ENCODE results near the gene HTRA2. TPM values are rescaled to one million over a fixed set of nuclear protein-coding genes. Genes with fewer than 3 reads are reported as not detected.

HTRA2 gene
- total RNA-seq, 1 donor from 2014 or later: 64.1 TPM

DNA sequence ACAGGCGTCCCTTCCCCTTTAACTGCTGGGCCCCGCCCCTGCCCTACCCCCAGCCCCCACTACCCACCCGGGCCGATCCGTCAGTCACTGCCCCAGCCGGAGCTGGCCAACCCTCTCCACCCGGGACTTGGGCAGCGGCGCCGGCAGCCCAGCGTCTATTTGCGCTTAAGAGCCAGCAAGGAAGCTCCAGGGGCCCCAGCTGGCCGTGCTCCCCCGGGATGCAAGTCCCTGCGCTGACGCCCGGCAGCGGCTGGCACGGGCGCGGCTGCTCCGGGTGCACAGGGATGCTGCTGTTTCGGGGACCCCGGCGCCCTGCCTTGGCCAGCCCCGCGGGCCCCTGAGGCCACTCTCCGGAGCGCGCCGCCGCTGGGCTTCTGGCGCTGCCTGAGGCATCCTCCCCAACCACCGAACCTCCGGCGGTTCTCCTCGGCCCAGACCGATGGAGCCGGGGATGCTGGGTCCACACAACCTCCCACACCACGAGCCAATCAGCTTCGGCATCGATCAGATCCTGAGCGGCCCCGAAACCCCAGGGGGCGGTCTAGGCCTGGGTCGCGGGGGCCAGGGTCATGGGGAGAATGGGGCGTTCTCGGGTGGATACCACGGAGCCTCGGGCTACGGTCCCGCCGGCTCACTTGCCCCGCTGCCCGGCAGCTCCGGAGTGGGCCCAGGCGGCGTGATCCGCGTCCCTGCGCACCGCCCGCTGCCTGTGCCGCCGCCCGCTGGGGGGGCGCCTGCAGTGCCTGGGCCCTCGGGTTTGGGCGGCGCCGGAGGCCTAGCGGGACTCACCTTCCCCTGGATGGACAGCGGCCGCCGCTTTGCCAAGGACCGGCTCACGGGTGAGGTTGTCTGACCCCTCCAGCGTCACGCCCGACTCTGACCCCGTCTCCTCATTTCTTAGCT lies 15.1 kb upstream of the HTRA2 start, which contains the start of gene TLX2:
TSS of gene TLX2 (plus strand) at position 83 of the 903 bp plus-strand sequence. CDS start at position 440, 357 bp downstream.
- Mint-ChIP-seq H3K27ac (no peak within 1 kb of the TSS), H3K4me3 (ENCODE audit: low read depth) (peak within 1 kb of the TSS; percentile 77), H3K36me3 (ENCODE audit: low read depth) (peaks cover 14% of the 10 kb centered on the region), H3K27me3 (ENCODE audit: low read depth) (peaks cover 59% of the 10 kb centered on the region), H3K4me1 (ENCODE audit: low read depth) (peaks cover 23% of the 10 kb centered on the region), H3K9me3 (no peaks in the 10 kb centered on the region)
- DNase-seq (ENCODE audit: low spot score): no peak
- intact Hi-C loops (cut with micrococcal nuclease): loop anchor here (1.0 to 2.0 kb wide), 2 partner anchors 14 to 15 kb away; partner anchors contain the start of genes AUP1, HTRA2 and LBX2

DNA sequence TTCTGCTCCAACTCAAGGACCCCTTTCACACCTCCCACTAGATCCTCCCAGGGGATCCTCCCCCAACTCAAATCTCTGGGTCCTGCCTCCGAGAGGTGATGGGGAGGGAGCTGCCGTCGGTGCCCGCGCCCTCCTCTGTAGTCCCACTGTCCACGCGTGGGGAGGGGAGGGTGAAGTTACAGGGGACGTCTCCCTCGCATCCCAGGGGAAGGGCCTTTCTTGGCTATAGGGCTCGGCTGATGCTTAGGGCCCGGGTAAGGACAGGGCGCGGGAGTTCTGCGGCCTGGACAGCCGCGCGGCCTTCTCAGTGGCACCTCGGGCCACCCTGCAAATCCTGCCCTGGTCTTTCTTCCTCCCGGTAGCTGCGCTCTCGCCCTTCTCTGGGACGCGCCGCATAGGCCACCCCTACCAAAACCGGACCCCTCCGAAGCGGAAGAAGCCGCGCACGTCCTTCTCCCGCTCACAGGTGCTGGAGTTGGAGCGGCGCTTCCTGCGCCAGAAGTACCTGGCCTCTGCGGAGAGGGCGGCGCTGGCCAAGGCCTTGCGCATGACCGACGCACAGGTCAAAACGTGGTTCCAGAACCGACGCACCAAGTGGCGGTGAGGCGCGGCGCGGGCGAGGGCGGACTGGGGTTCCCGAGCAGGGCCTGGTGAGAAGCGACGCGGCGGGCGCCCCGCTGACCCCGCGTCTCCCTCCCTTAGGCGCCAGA lies 14.3 kb upstream of the HTRA2 start:
- DNase-seq (ENCODE audit: low spot score): no peak

DNA sequence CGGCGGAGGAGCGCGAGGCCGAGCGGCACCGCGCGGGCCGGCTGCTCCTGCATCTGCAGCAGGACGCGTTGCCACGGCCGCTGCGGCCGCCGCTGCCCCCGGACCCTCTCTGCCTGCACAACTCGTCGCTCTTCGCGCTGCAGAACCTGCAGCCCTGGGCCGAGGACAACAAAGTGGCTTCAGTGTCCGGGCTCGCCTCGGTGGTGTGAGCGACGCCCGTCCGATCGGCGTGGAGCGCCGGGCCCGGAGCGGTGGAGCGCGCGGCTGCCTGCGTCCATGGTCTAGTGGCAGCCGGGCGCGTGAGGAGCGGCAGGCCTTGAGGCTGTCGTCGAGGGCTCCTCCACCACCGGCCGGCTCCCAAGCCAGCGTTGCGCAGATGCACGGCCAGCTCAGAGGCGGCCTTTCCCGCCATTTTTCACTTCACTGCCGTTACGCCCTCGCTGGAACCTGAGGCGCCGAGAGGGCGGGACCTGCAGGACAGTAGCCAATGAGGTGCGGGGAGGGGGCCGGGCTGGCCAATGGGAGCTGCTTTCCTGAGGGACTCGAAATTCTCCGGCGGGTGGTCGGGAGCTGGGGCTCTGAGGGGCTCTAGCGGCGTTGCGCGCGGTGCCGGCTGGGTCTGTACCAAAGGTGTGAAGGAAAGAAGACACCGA lies 13.6 kb upstream of the HTRA2 start:
- DNase-seq (ENCODE audit: low spot score): peak; percentile 65
- intact Hi-C loops (cut with micrococcal nuclease): loop anchor here (2.0 kb wide), 1 partner anchor 13 kb away; the partner anchor contains the start of genes AUP1 and HTRA2
- H3K4me3 Mint-ChIP-seq (ENCODE audit: low read depth): peak overlapping the region; percentile 68
- H3K36me3 Mint-ChIP-seq (ENCODE audit: low read depth): peaks cover 14% of the 10 kb centered on the region
- H3K9me3 Mint-ChIP-seq: no peaks in the 10 kb centered on the region
- no peak overlapping the region for H3K27ac Mint-ChIP-seq
- peaks cover 15% of the 10 kb centered on the region for H3K4me1 Mint-ChIP-seq (ENCODE audit: low read depth)
- peaks cover 60% of the 10 kb centered on the region for H3K27me3 Mint-ChIP-seq (ENCODE audit: low read depth)

More for the DNA sequence above, 14.3 kb upstream of the HTRA2 start:
- peaks cover 14% of the 10 kb centered on the region for H3K36me3 Mint-ChIP-seq (ENCODE audit: low read depth)
- H3K4me1 Mint-ChIP-seq (ENCODE audit: low read depth): peaks cover 20% of the 10 kb centered on the region
- H3K27me3 Mint-ChIP-seq (ENCODE audit: low read depth): peaks cover 62% of the 10 kb centered on the region
- intact Hi-C loops (cut with micrococcal nuclease): loop anchor here (2.0 kb wide), 1 partner anchor 13 kb away; the partner anchor contains the start of genes AUP1 and HTRA2
- H3K4me3 Mint-ChIP-seq (ENCODE audit: low read depth): peak overlapping the region; percentile 77
- H3K9me3 Mint-ChIP-seq: no peaks in the 10 kb centered on the region
- no peak overlapping the region for H3K27ac Mint-ChIP-seq

DNA sequence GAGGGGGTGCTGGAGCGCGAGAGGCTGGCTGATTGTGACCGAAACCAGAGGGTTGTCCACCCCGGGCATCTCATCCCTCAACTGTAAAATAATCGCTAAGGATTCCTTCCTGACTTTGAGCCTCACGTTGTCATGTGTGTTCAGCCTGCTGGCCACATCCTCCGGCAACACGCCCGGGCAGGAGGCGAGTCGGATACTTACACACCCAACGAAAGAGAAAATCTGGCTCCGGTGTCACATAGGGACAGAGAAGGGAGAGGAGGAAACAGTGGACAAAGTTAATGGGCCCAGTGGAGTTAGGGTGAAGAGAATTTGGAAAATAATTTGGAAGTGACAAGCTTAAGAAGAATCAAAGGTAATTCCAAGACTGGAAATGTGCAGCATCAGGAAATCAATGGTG lies 13.1 kb upstream of the HTRA2 start:
- intact Hi-C loops (cut with micrococcal nuclease): no loop called here
- H3K9me3 Mint-ChIP-seq: no peaks in the 10 kb centered on the region
- H3K27ac Mint-ChIP-seq: no peak overlapping the region

DNA sequence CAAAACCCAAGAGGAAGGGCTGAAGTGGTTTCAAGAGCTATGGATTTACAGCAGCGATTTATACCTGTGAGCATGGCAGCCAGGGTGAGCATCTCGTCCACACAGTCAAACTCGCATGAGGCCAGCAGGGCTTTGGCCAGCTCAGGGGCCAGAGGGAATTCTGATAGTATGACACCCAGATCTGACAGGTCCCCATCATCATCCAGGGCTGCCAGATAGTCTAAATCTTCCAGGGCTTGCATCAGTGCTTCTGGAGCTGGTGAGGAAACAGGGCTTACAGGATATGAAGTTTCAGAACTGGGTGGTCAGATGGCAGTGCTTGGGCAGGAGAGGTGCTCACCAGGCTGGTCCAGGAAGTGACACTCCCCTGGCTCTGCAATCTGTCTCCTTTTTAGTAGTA lies 7.2 kb upstream of the HTRA2 start:
- Mint-ChIP-seq H3K36me3 (ENCODE audit: low read depth) (peaks cover 23% of the 10 kb centered on the region), H3K4me1 (ENCODE audit: low read depth) (peaks cover 14% of the 10 kb centered on the region), H3K27ac (no peak overlapping the region), H3K4me3 (ENCODE audit: low read depth) (no peak overlapping the region), H3K27me3 (ENCODE audit: low read depth) (peaks cover 25% of the 10 kb centered on the region), H3K9me3 (no peaks in the 10 kb centered on the region)
- no peak for DNase-seq (ENCODE audit: low spot score)
- intact Hi-C loops (cut with micrococcal nuclease): no loop called here

More for the DNA sequence above, 13.1 kb upstream of the HTRA2 start:
- peaks cover 14% of the 10 kb centered on the region for H3K36me3 Mint-ChIP-seq (ENCODE audit: low read depth)
- H3K4me1 Mint-ChIP-seq (ENCODE audit: low read depth): peaks cover 13% of the 10 kb centered on the region
- peak overlapping the region; percentile 68 for H3K4me3 Mint-ChIP-seq (ENCODE audit: low read depth)
- H3K27me3 Mint-ChIP-seq (ENCODE audit: low read depth): peaks cover 54% of the 10 kb centered on the region
- no peak for DNase-seq (ENCODE audit: low spot score)

DNA sequence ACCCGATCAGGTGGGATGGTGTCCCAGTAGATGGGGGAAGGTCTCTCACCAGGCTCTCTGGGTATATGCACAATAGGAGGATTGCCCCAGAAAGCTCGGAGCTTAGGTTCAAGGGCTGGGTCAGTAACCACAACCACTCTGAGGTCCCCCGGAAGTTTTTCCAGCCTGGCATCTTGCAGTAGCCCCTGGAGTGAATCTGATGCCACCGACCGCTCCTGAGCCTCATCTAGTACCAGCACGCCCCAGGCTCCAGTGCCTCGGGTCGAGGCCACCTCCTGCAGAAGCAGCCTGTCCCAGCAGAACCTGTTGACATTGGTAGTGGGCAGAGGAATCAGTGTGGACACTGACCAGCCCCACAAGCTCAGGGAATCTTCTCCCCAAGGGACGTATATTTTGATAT lies 5.7 kb upstream of the HTRA2 start:
- Mint-ChIP-seq H3K27me3 (ENCODE audit: low read depth) (peaks cover 17% of the 10 kb centered on the region), H3K4me3 (ENCODE audit: low read depth) (no peak overlapping the region), H3K36me3 (ENCODE audit: low read depth) (peaks cover 38% of the 10 kb centered on the region), H3K9me3 (no peaks in the 10 kb centered on the region), H3K27ac (no peak overlapping the region), H3K4me1 (ENCODE audit: low read depth) (peaks cover 20% of the 10 kb centered on the region)
- intact Hi-C loops (cut with micrococcal nuclease): no loop called here
- no peak for DNase-seq (ENCODE audit: low spot score)

DNA sequence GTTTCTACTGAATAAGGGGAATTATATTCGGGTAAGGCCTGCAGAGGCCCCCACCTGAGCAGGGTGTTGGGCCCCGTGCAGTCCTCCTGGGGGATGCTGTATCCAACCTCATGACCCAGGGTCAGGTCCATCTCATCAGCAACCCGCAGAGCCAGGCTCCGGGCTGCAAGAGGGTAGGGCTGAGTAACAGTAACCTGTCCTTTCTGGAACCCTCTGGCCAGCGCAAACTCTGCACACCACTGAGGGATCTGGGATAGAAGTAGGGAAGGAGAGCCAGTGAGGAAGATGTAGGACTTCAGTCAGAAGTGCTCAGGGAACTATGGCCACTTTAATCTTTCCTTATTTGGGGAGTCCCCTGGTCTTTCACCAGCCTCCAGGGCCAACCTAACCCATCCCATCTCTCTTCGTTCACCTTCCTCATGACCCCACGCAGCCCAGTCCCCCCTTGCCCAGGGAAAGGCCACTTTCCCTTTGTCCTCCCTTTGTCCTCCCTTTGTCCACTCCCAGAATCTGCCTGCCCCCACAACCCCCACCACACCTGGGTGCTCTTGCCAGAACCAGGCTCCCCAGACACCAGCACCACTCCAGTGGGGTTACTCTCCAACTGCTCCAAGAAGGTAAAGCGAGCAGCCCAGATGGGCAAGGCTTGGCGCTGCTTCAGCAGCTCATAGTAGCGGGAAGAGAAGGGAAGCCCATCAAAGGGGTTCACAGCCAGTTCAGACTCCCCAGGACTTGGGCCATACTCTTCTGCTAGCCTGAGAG lies 4.6 kb upstream of the HTRA2 start:
- Mint-ChIP-seq H3K36me3 (ENCODE audit: low read depth) (peaks cover 41% of the 10 kb centered on the region), H3K4me1 (ENCODE audit: low read depth) (peaks cover 20% of the 10 kb centered on the region), H3K27ac (no peak overlapping the region), H3K27me3 (ENCODE audit: low read depth) (peaks cover 8% of the 10 kb centered on the region), H3K9me3 (no peaks in the 10 kb centered on the region), H3K4me3 (ENCODE audit: low read depth) (no peak overlapping the region)
- intact Hi-C loops (cut with micrococcal nuclease): no loop called here
- no peak for DNase-seq (ENCODE audit: low spot score)

DNA sequence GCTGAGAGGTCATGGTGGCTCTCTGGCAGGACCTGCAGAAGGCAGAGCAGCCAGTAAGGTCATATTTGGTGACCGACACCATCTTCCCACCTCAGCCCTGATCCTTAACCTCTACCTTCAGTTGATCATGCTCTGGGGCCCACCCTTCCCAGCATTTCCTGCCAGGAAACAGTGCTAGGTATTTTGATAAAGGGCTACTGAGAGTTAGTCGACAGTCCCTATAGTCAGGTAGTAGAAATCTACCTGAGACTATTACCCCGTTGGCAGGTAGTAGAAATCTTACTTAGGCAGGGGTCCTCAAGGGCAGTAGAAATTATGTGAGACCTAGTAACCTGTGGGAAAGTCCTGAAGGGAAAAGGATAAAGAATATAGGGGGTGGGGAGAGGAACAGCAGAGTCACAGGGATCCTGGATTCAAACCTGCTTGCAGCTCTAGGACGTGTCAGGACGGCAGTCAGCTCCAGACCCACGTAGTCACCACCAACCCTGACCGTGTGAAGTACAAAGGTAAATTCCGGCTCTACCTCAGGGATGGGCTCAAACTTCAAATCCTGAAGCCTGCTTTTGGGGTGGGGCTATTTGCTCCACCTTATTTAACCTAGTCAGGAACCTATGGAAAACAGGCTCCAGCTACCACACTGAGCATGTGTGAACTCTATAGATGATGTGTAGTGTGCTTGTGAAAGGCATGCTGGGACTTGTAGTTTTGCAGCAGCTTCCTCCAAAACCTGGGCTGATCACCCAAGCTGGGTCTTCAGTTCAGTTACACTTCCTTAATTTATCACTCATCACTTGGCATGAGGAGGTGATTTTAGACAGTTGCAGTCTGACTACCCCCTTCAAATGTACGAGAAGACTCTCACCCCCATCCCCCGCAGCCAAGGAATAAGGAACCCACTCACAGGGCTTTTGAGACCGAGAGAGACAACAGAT lies 3.8 kb upstream of the HTRA2 start, which contains the start of gene DQX1:
TSS of gene DQX1 (minus strand) at position 515 of the 932 bp plus-strand sequence. CDS start at position 13, 502 bp downstream.
- H3K4me3 Mint-ChIP-seq (ENCODE audit: low read depth): peak within 1 kb of the TSS; percentile 50
- H3K27ac Mint-ChIP-seq: peak within 1 kb of the TSS; percentile 46

DNA sequence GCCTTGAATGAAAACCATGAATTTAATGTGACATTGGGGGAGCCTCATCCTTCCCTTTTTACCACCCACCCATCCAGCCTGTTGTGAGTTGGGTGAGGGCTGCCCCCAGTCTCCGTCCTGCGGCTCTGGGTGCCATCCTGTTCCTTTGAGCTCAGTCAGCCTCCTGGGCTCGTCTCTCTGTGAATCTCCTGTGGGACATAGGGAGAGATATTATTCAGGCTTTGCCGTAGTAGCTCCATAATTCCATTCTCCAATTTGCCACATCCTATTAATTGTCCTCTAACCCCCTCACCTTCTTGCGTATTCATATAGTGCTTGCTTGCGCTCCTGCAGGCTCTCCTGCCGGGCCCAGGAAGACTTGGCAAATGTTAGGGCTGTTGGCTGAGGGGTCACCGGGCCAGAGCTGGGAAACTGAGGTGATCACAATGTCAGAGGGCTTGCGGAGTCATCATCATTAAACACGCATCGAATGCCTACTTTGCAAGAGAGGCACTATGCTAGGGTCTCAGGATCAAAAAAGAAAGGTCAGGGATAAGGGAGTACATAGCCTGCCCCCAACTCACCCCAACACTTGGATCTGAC lies 3.0 kb upstream of the HTRA2 start:
- intact Hi-C loops (cut with micrococcal nuclease): no loop called here
- no peaks in the 10 kb centered on the region for H3K9me3 Mint-ChIP-seq
- peaks cover 50% of the 10 kb centered on the region for H3K36me3 Mint-ChIP-seq (ENCODE audit: low read depth)
- H3K27me3 Mint-ChIP-seq (ENCODE audit: low read depth): peaks cover 4% of the 10 kb centered on the region
- H3K4me3 Mint-ChIP-seq (ENCODE audit: low read depth): peak overlapping the region; percentile 50
- peaks cover 32% of the 10 kb centered on the region for H3K4me1 Mint-ChIP-seq (ENCODE audit: low read depth)
- no peak for DNase-seq (ENCODE audit: low spot score)
- no peak overlapping the region for H3K27ac Mint-ChIP-seq

More for the DNA sequence above, 3.8 kb upstream of the HTRA2 start, which contains the start of gene DQX1:
- Mint-ChIP-seq H3K4me1 (ENCODE audit: low read depth) (peaks cover 25% of the 10 kb centered on the region), H3K9me3 (no peaks in the 10 kb centered on the region), H3K27me3 (ENCODE audit: low read depth) (peaks cover 4% of the 10 kb centered on the region), H3K36me3 (ENCODE audit: low read depth) (peaks cover 44% of the 10 kb centered on the region)
- intact Hi-C loops (cut with micrococcal nuclease): no loop called here
- no peak for DNase-seq (ENCODE audit: low spot score)

DNA sequence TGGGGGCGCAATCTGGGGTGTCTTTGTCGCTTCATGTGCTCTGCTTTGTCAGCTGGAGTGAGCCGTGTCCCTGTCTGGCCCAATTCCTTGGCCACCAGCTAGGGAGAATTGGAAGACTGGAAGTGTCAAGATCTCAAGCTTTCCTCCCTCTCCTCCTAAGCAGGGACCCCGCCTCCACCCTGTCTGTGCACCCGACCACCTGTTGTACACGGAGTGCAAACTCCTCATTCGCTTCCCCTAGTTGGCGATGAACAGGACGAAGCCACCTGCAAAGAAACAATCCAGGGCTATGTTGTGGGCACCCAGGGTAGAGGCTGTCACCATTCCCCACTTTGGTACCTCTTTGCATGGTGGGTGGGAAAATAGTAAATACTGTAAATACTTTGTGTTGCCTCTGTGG lies 2.0 kb upstream of the HTRA2 start:
- Mint-ChIP-seq H3K27me3 (ENCODE audit: low read depth) (no peaks in the 10 kb centered on the region), H3K27ac (no peak overlapping the region), H3K4me1 (ENCODE audit: low read depth) (peaks cover 41% of the 10 kb centered on the region), H3K36me3 (ENCODE audit: low read depth) (peaks cover 59% of the 10 kb centered on the region), H3K4me3 (ENCODE audit: low read depth) (peak overlapping the region; percentile 99), H3K9me3 (no peaks in the 10 kb centered on the region)
- intact Hi-C loops (cut with micrococcal nuclease): loop anchor here (2.0 kb wide), 2 partner anchors 13 to 73 kb away; partner anchors contain the start of genes INO80B and TLX2
- no peak for DNase-seq (ENCODE audit: low spot score)

Measured in activated T-helper 2 cell treated with anti-CD3 and anti-CD28 coated beads, Interferon-gamma antibody, Interleukin-2, Interleukin-4, amounts not matched to agents 10 μg/mL and 5 μg/mL and 100 μg/mL, durations not matched to agents 14 hours and 24 hours and 36 hours (primary cell).